ENCODE data around the gene ABHD1. TPM values are rescaled to one million over a fixed set of nuclear protein-coding genes. Genes with fewer than 3 reads are reported as not detected.
"Not testable (repeated sequence)": the region's sequence is repeated elsewhere in the genome, so short reads cannot be mapped to it uniquely, and the experiment has no call there.

The ABHD1 gene
- total and polyA plus RNA-seq, 2 donors (not counting 1 experiment from before 2014, with no cell fraction given), result 0.08 to 0.17 TPM

GRCh38 chr2:27105981-27106380, 17.6 kb upstream of the ABHD1 start:
- no peaks in the 10 kb centered on the region for H3K4me1 ChIP-seq (ENCODE audit: control insufficient read depth, extremely low read depth, insufficient read depth, low read length)
- DNase-seq (ENCODE audit: low read depth in 2 of 2), result no peak
- no peaks in the 10 kb centered on the region for H3K36me3 ChIP-seq (ENCODE audit: control insufficient read depth, insufficient read depth, low read length)
- H3K9me3 ChIP-seq (ENCODE audit: control insufficient read depth, insufficient read depth, low read depth, low read length), result no peaks in the 10 kb centered on the region
- H3K9ac ChIP-seq (ENCODE audit: insufficient read depth, low read length), result no peak overlapping the region
- H3K79me2 ChIP-seq (ENCODE audit: control insufficient read depth, insufficient read depth, low read length), result no peaks in the 10 kb centered on the region
- no peaks in the 10 kb centered on the region for H4K20me1 ChIP-seq (ENCODE audit: control insufficient read depth, extremely low read depth, insufficient read depth, low read length)
- no peak for TF ChIP-seq EZH2 (IDR thresholded peaks at IDR 0.05; ENCODE audit: low read length, missing control alignments)
- no peak for TF ChIP-seq CTCF (conservative IDR thresholded peaks at IDR 0.05 in 1 of 2, IDR thresholded peaks at IDR 0.05 in 1 of 2; ENCODE audit: low read depth in 1 of 2, low read length in 2 of 2)
- H3K4me3 ChIP-seq (replicated peaks in 1 of 4; ENCODE audit: control extremely low read depth in 1 of 4, insufficient read depth in 1 of 4, low read depth in 3 of 4, low read length in 4 of 4), result no peak overlapping the region
- H2AFZ ChIP-seq (ENCODE audit: low read length), result no peak overlapping the region
- H3K4me2 ChIP-seq (ENCODE audit: extremely low read depth, insufficient read depth, low read length), result no peak overlapping the region
- no peak overlapping the region for H3K27ac ChIP-seq (ENCODE audit: insufficient read depth, low read length)
- peaks cover 4% of the 10 kb centered on the region for H3K27me3 ChIP-seq (ENCODE audit: control insufficient read depth, insufficient read depth, low read length)

GRCh38 chr2:27108221-27108620, 15.4 kb upstream of the ABHD1 start:
- peaks cover 4% of the 10 kb centered on the region for H3K27me3 ChIP-seq (ENCODE audit: control insufficient read depth, insufficient read depth, low read length)

GRCh38 chr2:27109083-27109482, 14.5 kb upstream of the ABHD1 start:
- Histone ChIP-seq H3K79me2 (ENCODE audit: control insufficient read depth, insufficient read depth, low read length) (no peaks in the 10 kb centered on the region), H3K4me2 (ENCODE audit: extremely low read depth, insufficient read depth, low read length) (no peak overlapping the region), H3K4me1 (ENCODE audit: control insufficient read depth, extremely low read depth, insufficient read depth, low read length) (no peaks in the 10 kb centered on the region), H4K20me1 (ENCODE audit: control insufficient read depth, extremely low read depth, insufficient read depth, low read length) (no peaks in the 10 kb centered on the region), H3K4me3 (replicated peaks in 1 of 4; ENCODE audit: control extremely low read depth in 1 of 4, insufficient read depth in 1 of 4, low read depth in 3 of 4, low read length in 4 of 4) (no peak overlapping the region), H3K27me3 (ENCODE audit: control insufficient read depth, insufficient read depth, low read length) (peaks cover 4% of the 10 kb centered on the region), H3K9ac (ENCODE audit: insufficient read depth, low read length) (no peak overlapping the region), H3K9me3 (ENCODE audit: control insufficient read depth, insufficient read depth, low read depth, low read length) (no peaks in the 10 kb centered on the region), H2AFZ (ENCODE audit: low read length) (no peak overlapping the region), H3K27ac (ENCODE audit: insufficient read depth, low read length) (no peak overlapping the region), H3K36me3 (ENCODE audit: control insufficient read depth, insufficient read depth, low read length) (no peaks in the 10 kb centered on the region)
- no peak for DNase-seq (ENCODE audit: low read depth in 2 of 2)
- TF ChIP-seq EZH2 (IDR thresholded peaks at IDR 0.05; ENCODE audit: low read length, missing control alignments) (no peak), CTCF (conservative IDR thresholded peaks at IDR 0.05 in 1 of 2, IDR thresholded peaks at IDR 0.05 in 1 of 2; ENCODE audit: low read depth in 1 of 2, low read length in 2 of 2) (no peak)

More at GRCh38 chr2:27108221-27108620, 15.4 kb upstream of the ABHD1 start:
- TF ChIP-seq CTCF (conservative IDR thresholded peaks at IDR 0.05 in 1 of 2, IDR thresholded peaks at IDR 0.05 in 1 of 2; ENCODE audit: low read depth in 1 of 2, low read length in 2 of 2), result no peak
- no peak for TF ChIP-seq EZH2 (IDR thresholded peaks at IDR 0.05; ENCODE audit: low read length, missing control alignments)
- Histone ChIP-seq H3K4me2 (ENCODE audit: extremely low read depth, insufficient read depth, low read length) (no peak overlapping the region), H3K27ac (ENCODE audit: insufficient read depth, low read length) (no peak overlapping the region), H3K9me3 (ENCODE audit: control insufficient read depth, insufficient read depth, low read depth, low read length) (no peaks in the 10 kb centered on the region), H3K9ac (ENCODE audit: insufficient read depth, low read length) (no peak overlapping the region), H3K36me3 (ENCODE audit: control insufficient read depth, insufficient read depth, low read length) (no peaks in the 10 kb centered on the region), H2AFZ (ENCODE audit: low read length) (no peak overlapping the region), H3K4me3 (replicated peaks in 1 of 4; ENCODE audit: control extremely low read depth in 1 of 4, insufficient read depth in 1 of 4, low read depth in 3 of 4, low read length in 4 of 4) (no peak overlapping the region), H3K79me2 (ENCODE audit: control insufficient read depth, insufficient read depth, low read length) (no peaks in the 10 kb centered on the region), H4K20me1 (ENCODE audit: control insufficient read depth, extremely low read depth, insufficient read depth, low read length) (no peaks in the 10 kb centered on the region), H3K4me1 (ENCODE audit: control insufficient read depth, extremely low read depth, insufficient read depth, low read length) (no peaks in the 10 kb centered on the region)
- no peak for DNase-seq (ENCODE audit: low read depth in 2 of 2)

GRCh38 chr2:27110603-27111352, 12.8 kb upstream of the ABHD1 start:
- H3K36me3 ChIP-seq (ENCODE audit: control insufficient read depth, insufficient read depth, low read length); H3K9me3 ChIP-seq (ENCODE audit: control insufficient read depth, insufficient read depth, low read depth, low read length); H3K27me3 ChIP-seq (ENCODE audit: control insufficient read depth, insufficient read depth, low read length); H4K20me1 ChIP-seq (ENCODE audit: control insufficient read depth, extremely low read depth, insufficient read depth, low read length); H3K4me1 ChIP-seq (ENCODE audit: control insufficient read depth, extremely low read depth, insufficient read depth, low read length); H3K27ac ChIP-seq (ENCODE audit: insufficient read depth, low read length); H3K4me3 ChIP-seq (replicated peaks in 1 of 4; ENCODE audit: control extremely low read depth in 1 of 4, insufficient read depth in 1 of 4, low read depth in 3 of 4, low read length in 4 of 4); H3K9ac ChIP-seq (ENCODE audit: insufficient read depth, low read length); H3K79me2 ChIP-seq (ENCODE audit: control insufficient read depth, insufficient read depth, low read length); H3K4me2 ChIP-seq (ENCODE audit: extremely low read depth, insufficient read depth, low read length); H2AFZ ChIP-seq (ENCODE audit: low read length); DNase-seq (ENCODE audit: low read depth in 2 of 2): not testable (repeated sequence)
